MG63 (cell line): ENCODE data around the gene TNFSF8. TPM values are rescaled to one million over a fixed set of nuclear protein-coding genes. Genes with fewer than 3 reads are reported as not detected.

Experiments
- DNase-seq: peaks from one replicate; pipeline ENCODE4 v3.0.0-alpha.2; 2020
- H3K27me3 ChIP-seq: fragments of 250-450 bp; sonication (Bioruptor Pico); 2 replicates; pipeline ENCODE4 v1.5.1; 2020; ENCODE audit warnings: mild to moderate bottlenecking, moderate library complexity
- H3K36me3 ChIP-seq: fragments of 250-450 bp; sonication (Bioruptor Pico); 2 replicates; pipeline ENCODE4 v1.5.1; 2020; ENCODE audit warnings: mild to moderate bottlenecking, moderate library complexity
- H3K4me3 ChIP-seq: fragments of 250-450 bp; sonication (Bioruptor Pico); 2 replicates; pipeline ENCODE4 v1.5.1; 2020; ENCODE audit warnings: mild to moderate bottlenecking, moderate library complexity
- H3K9me3 ChIP-seq: fragments of 250-450 bp; sonication (Bioruptor Pico); 2 replicates; pipeline ENCODE4 v1.5.1; 2020; ENCODE audit warnings: mild to moderate bottlenecking, moderate library complexity
- total RNA-seq: library from RNA; depleted of rRNA; stranded (reverse); fragments of >200 nt; shearing (Covaris generic); gene quantifications from 2 replicates; pipeline ENCODE4 v1.2.3, GENCODE V29; 2014; ENCODE audit warnings: low replicate concordance

Gene TNFSF8
- total RNA-seq, 1 experiment from 2014 or later = not detected

DNA sequence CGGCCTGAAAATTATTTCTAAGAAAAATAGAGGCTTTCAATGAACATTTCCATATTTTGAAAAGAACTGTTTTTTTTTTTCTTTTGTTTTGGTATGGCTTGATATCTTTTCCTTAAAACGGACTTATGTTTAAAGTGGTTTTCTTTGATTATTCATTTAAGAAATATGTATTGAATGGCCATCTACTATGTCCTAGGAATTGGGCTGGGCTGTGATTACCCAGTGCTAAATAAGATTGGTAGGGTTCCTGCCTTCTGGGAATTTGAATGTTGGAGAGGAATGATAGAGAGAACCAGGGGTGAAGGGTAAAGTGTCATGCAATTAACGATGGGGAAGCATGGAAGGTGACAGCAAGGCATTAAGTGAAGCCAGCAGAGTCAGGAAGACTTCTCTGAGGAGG lies 33.2 kb downstream of the TNFSF8 start:
- Histone ChIP-seq H3K4me3 (no peak overlapping the region), H3K27me3 (no peaks in the 10 kb centered on the region), H3K9me3 (no peaks in the 10 kb centered on the region), H3K36me3 (no peaks in the 10 kb centered on the region)
- DNase-seq = no peak

DNA sequence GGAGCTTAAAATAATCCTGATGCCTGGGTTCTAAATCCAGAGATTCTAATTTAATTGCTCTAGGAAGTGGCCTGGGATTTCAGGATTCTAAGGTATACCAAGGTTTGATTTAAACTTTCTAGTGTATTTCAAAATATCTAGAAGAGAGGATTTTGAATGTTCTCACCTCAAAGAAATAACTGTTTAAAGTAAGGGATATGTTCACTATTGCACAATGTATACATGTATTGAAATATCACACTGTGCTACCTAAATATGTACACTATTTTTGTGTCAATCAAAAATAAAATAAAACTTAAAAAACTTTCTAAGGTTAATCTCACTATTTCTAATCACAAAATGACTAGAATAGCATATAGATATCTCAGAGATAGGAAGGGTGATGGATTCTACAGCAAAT lies 34.0 kb downstream of the TNFSF8 start:
- Histone ChIP-seq H3K9me3 (no peaks in the 10 kb centered on the region), H3K4me3 (no peak overlapping the region), H3K36me3 (no peaks in the 10 kb centered on the region), H3K27me3 (no peaks in the 10 kb centered on the region)
- DNase-seq = no peak

DNA sequence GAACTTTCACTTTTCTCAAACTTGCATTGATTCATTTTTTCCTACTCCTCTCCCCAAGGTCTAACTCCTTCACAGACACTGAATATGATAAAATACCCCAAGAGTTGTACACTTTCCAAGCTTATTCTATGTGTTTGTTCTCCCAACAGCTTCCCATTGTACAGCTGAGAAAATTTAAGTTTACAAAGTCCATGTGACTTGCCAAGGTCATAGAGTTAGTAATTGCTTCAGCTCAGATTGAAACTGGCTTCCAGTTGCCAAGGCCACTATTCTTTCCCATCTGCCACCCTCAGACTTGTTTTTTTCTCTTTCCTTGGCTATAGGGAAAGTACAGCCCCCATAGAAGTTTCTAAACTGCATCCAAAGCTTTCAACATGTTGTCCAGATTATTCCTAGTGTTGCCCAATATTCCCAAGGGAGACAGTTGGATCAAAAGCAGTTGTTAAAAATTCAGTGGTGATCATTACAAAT lies 34.8 kb downstream of the TNFSF8 start:
- Histone ChIP-seq H3K36me3 (no peaks in the 10 kb centered on the region), H3K27me3 (no peaks in the 10 kb centered on the region), H3K4me3 (no peak overlapping the region), H3K9me3 (no peaks in the 10 kb centered on the region)
- DNase-seq = no peak

DNA sequence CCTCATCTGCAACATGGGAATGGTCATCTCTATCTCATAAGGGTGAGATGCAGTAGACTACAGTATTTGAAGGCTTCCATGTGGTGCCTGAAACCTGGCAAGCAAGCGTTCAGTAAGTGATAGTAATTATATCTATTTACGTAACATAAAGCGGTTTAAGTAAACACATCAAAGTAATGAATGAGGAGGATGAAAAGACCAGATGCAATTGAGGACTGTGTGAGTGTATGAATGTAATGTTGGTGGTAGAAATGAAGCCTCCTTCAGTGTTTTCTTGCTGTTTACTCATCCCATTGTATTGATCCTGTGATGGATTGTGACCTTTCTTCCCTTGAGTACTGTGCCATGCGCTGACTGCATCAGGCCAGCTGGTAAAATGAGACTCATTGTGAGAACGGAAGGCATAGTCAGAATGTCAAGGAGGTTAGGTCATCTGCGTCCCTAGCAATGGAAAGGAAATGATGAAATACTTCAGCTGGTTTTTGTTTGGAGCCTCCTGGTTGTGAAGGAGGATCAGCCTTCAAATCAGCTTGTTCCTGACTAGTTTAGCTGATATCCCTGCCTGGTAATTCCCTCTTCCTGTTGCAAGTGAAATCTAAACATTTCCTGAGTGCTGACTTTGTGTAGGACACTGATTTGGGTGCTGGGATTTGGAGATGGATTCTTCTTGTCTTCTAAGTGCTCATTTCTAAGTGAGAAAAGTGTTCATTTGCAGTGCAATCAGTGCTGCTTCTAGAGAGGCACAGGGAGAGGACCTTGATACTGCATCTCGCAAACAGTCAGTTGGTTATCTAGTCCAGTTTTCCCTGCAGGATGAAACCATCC lies 35.6 kb downstream of the TNFSF8 start:
- H3K36me3 ChIP-seq = no peaks in the 10 kb centered on the region
- H3K27me3 ChIP-seq = no peaks in the 10 kb centered on the region
- peak; percentile 82 for DNase-seq
- no peak overlapping the region for H3K4me3 ChIP-seq
- H3K9me3 ChIP-seq = no peaks in the 10 kb centered on the region

DNA sequence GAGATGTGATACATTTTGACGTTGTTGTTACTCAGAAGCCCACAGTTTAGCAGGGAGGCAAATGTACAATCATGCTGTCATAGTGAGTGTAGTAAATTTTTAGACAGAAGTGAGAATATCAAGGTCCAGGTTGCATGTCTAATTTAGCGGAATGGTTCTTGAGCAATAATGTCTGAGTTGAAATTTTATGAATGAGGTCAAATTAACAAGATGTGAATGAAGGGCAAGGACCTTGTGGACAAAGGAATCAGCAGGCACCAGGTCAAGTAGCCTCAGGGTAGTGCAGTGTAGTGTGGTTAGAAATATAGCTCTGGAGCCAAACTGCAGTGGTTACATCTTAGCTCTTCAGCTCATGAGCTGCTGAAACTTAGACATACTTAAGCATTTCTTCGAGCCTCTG lies 36.2 kb downstream of the TNFSF8 start:
- H3K4me3 ChIP-seq = no peak overlapping the region
- DNase-seq = peak; percentile 27
- no peaks in the 10 kb centered on the region for H3K27me3 ChIP-seq
- no peaks in the 10 kb centered on the region for H3K9me3 ChIP-seq
- H3K36me3 ChIP-seq = no peaks in the 10 kb centered on the region

DNA sequence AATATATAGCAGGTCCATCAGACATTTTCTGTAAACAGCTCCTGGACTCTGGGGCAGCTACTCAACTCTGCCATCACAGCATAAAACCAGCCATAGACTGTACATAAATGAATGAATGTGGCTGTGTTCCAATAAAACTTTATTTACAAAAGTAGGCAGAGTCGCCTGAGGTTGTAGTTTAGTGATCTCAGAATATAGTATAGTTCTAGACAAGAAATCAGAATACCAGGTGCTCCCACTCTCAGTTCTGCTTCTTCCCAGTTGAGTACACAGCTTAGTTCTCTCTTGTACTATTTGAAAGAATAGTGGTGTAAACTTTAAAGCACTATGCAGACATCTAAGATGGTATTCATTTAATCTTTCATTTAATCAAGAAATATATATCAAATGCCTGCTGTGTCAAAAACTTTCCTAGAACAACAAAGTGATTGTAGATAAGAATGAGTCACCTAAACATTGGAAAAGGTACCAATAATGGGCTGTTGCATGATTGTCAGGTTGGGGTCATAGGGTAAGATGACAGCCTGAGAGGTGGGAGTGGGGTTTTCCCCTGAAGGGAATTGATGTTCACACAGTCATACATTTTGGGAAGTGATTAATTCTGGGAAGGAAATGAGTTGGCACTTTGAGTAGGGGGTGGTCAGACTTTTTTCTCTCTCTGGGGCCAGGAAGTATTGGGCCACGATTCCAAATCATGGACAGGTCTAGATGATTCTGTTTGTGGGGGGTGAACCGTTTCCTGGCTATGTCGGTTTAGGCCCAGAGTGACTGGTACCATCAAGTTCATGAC lies 37.0 kb downstream of the TNFSF8 start:
- peak; percentile 17 for DNase-seq
- Histone ChIP-seq H3K27me3 (no peaks in the 10 kb centered on the region), H3K36me3 (no peaks in the 10 kb centered on the region), H3K9me3 (no peaks in the 10 kb centered on the region), H3K4me3 (no peak overlapping the region)

DNA sequence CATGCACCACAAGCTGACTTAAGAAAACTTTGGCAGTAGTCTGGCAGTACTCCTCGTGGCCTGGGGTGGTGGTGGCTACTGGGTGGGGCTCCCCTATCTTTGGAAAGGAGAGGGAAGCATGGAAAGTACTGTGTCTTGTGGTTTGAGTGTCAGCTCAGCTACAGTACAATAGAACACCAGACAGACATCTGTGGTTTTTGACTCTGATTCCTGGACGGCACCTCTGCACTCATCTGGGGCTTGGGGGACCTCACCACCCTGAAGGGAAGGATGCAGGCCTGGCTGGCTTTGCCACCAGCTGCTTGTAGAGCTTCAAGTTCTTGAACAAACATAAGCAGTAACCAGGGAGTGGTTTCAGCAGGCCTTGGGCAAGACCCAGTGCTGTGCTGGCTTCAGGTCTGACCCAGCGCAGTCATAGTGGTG lies 40.6 kb downstream of the TNFSF8 start:
- DNase-seq = no peak

DNA sequence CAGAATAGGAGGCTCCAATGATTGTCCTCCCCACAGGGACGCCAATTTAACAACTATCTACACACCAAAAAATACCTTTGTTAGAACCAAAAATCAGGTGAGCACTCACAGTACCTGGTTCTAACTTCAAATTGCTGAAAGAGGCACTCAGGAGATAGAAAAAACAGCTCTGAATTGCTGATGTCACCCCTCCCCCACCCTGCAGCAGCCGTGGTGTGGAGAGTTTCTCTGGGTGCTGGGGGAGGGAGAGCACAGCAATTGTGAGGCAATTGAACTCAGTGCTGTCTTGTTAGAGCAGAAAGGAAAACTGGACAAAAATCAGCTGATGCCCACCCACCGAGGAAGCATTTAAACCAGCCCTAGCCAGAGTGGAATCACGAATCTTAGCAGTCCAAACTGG lies 41.8 kb downstream of the TNFSF8 start:
- Histone ChIP-seq H3K4me3 (no peak overlapping the region), H3K27me3 (no peaks in the 10 kb centered on the region), H3K9me3 (no peaks in the 10 kb centered on the region), H3K36me3 (no peaks in the 10 kb centered on the region)
- DNase-seq = no peak

More for the DNA sequence above, 40.6 kb downstream of the TNFSF8 start:
- Histone ChIP-seq H3K36me3 (no peaks in the 10 kb centered on the region), H3K9me3 (no peaks in the 10 kb centered on the region), H3K27me3 (no peaks in the 10 kb centered on the region), H3K4me3 (no peak overlapping the region)

DNA sequence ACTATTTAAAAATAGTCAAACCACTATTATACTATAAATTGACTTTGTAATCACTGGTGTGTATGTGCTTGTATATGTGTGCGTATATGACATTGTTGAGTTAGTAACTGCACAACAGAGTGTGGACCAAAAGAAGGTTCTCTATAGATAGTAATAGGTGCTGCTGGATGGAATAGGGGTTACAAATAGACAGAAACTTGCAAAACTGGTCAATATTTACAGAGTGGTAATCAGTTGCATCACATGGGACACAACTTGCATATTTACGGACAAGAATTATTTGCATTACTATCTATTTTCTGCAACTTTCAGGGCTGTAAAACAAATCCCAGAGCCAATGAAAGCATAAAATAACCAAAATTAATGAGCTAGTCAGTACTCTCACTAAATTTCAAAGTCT lies 42.4 kb downstream of the TNFSF8 start:
- H3K9me3 ChIP-seq = no peaks in the 10 kb centered on the region
- H3K4me3 ChIP-seq = no peak overlapping the region
- H3K36me3 ChIP-seq = no peaks in the 10 kb centered on the region
- no peaks in the 10 kb centered on the region for H3K27me3 ChIP-seq
- DNase-seq = no peak

DNA sequence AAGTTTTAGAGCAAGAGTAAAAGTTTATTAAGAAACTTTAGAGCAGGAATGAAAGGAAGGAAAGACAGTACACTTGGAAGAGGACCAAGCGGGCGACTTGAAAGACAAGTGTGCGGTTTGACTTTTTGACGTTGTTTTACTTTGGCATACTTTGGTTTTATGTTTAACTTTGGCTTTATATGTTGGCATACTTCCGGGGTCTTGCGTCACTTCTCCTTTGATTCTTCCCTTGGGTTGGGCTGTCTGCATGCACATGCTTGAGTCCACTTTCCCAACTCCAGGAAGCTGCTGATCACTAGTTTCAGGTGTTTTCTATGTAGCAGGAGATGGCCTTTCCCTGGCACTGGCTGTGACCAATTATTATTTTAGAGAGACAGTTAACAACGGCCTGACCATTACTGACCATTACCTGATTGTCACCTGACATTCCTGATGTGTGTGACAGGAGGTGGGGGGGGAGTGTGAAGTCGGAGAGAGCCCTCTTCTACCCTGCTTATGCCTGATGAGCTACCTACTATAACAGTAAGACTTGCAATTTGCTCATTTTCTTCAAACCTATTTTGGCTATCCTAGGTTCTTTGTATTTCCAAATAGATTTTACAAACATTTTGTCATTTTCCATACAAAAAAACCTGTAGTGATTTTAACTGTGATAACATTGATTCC lies 45.5 kb downstream of the TNFSF8 start:
- Histone ChIP-seq H3K36me3 (no peaks in the 10 kb centered on the region), H3K4me3 (no peak overlapping the region), H3K9me3 (no peaks in the 10 kb centered on the region), H3K27me3 (no peaks in the 10 kb centered on the region)
- peak; percentile 5 for DNase-seq

DNA sequence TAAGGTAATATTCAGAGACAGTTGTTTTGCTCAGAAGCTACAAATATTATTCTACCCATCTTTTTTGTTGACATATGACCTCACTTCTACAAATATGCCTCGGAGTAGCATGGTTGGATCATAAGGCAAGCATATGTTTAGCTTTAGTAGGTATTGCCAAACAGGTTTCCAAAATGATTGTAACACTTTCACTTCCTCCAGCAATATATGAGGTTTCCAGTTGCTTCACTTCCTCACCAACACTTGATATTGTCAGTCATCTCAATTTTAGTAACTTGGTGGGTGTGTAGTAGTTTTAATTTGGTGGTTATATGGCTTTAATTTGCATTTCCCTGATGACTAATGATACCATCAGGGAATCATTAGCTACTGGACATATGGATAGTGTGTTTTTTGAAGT lies 46.7 kb downstream of the TNFSF8 start:
- DNase-seq = no peak
- Histone ChIP-seq H3K9me3 (no peaks in the 10 kb centered on the region), H3K36me3 (no peaks in the 10 kb centered on the region), H3K27me3 (no peaks in the 10 kb centered on the region), H3K4me3 (no peak overlapping the region)

DNA sequence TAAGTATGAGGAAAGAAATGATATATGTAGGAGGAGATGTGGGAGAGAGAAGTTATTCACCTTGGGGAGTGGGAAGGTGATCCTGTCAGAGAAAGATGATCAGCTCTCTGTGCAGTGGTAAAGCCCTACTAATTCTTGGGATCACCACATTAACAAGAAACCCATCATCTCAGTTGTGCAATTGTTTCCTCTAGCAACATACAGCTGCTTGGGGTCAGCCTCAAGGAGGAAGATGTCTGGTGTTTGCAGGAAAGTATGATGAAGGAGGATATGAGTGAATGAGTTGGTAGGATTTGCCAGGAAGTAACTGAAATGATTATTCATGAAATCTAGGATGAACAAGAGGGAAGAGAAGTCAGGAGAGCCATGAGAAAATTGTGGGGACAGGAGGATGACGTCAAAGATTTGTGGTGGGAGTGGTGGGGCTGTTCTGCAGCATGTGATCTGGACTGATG lies 50.1 kb downstream of the TNFSF8 start:
- Histone ChIP-seq H3K4me3 (no peak overlapping the region), H3K36me3 (no peaks in the 10 kb centered on the region), H3K27me3 (no peaks in the 10 kb centered on the region), H3K9me3 (peaks cover 8% of the 10 kb centered on the region; the same call in 1 of the 2 replicates)
- DNase-seq = no peak

DNA sequence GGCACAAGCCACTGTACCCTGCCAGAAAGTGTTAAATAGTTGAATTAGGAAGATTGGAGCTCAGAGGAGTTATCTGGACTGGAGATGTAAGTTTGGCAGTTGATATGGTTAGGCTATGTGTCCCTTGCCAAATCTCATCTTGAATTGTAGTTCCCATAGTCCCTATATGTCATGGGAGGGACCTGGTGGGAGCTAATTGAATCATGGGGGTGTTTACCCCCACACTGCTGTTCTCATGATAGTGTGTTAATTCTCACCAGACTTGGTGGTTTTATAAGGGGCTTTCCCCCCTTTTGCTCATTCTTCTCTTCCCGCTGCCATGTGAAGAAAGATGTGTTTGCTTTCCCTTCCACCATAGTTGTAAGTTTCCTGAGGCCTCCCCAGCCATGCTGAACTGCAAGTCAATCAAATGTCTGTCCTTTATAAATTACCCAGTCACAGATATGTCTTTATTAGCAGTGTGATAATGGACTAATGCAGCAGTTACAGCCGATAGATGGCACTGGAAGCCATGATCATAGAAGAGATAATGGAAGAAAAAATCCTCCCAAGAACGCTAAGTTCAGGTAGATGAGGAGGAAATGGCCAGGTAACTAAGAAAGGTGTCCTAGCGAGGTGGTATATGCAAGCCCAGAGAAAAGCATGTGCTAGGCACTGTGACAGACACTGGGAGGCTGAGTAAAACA lies 51.4 kb downstream of the TNFSF8 start:
- Histone ChIP-seq H3K27me3 (no peaks in the 10 kb centered on the region), H3K4me3 (no peak overlapping the region), H3K36me3 (no peaks in the 10 kb centered on the region), H3K9me3 (peaks cover 8% of the 10 kb centered on the region; the same call in 1 of the 2 replicates)
- DNase-seq = no peak

DNA sequence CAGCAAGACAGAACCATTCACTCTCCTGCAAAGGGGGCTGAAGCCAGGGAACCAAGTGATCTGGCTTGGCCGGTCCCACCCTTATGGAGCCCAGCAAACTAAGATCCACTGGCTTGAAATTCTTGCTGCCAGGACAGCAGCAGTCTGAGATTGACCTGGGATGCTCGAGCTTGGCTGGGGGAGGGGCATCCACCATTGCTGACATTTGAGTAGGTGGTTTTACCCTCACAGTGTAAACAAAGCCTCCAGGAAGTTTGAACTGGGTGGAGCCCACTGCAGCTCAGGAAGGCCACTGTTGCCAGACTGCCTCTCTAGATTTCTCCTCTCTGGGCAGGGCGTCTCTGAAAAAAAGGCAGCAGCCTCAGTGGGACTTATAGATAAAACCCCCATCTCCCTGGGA lies 60.5 kb downstream of the TNFSF8 start:
- Histone ChIP-seq H3K36me3 (no peaks in the 10 kb centered on the region), H3K27me3 (no peaks in the 10 kb centered on the region), H3K9me3 (peaks cover 2% of the 10 kb centered on the region), H3K4me3 (no peak overlapping the region)
- no peak for DNase-seq

DNA sequence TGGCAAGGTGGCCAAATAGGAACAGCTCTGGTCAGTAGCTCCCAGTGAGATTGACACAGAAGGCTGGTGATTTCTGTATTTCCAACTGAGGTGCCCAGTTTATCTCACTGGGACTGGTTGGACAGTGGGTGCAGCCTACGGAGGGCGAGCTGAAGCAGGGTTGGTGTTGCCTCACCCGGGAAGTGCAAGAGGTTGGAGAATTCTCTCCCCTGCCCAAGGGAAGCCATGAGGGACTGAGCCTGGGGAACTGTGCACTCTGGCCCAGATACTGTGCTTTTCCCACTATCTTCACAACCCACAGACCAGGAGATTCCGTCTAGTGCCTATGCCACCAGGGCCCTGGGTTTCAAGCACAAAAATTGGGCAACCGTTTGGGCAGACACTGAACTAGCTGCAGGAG lies 61.0 kb downstream of the TNFSF8 start:
- DNase-seq = no peak
- Histone ChIP-seq H3K27me3 (no peaks in the 10 kb centered on the region), H3K9me3 (peaks cover 2% of the 10 kb centered on the region), H3K4me3 (no peak overlapping the region), H3K36me3 (no peaks in the 10 kb centered on the region)

DNA sequence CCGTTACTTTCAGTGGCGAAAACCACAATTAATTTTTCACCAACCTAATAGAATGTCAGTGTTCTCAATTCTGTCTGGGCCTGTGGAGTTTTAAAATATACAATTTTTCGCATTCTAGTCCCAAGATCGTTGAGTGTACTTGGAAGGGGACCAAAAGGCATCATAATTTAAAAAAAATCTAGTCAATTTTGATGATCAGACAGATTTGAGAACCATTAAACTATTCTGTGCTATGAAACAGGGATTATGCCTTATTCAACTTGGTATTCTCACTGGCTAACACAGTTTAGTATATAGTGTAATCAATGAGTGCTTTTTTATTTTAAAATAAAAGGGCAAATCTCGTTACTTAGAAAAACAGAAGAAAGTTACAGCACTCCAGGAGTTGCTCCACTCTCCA lies 63.1 kb downstream of the TNFSF8 start:
- Histone ChIP-seq H3K36me3 (no peaks in the 10 kb centered on the region), H3K27me3 (no peaks in the 10 kb centered on the region), H3K9me3 (peaks cover 2% of the 10 kb centered on the region), H3K4me3 (no peak overlapping the region)
- DNase-seq = no peak
